ENCODE measurements around the gene BARD1. TPM values are rescaled to one million over a fixed set of nuclear protein-coding genes. Genes with fewer than 3 reads are reported as not detected.

The BARD1 gene
- total and polyA plus RNA-seq, 2 of the 8 experiments (the other 6 are each of a cell fraction or from before 2014, with no cell fraction given) = 11.1 to 29.8 TPM

- TF ChIP-seq CHD7 (IDR thresholded peaks at IDR 0.05; ENCODE audit: insufficient replicate concordance, low read length) (no peak), PHF8 (conservative IDR thresholded peaks at IDR 0.05; ENCODE audit: low read depth, low read length) (no peak), SP4 (IDR thresholded peaks at IDR 0.05; ENCODE audit: low read length) (no peak), EP300 (IDR thresholded peaks at IDR 0.05; ENCODE audit: borderline replicate concordance in 1 of 2, low read depth in 2 of 2, low read length in 2 of 2) (no peak)
These were observed 26.8 kb downstream of the BARD1 start (continued) for GRCh38 chr2:214782671-214783070.
